Measurements from ENCODE around the gene B3GNT5.

B3GNT5 gene

DNA sequence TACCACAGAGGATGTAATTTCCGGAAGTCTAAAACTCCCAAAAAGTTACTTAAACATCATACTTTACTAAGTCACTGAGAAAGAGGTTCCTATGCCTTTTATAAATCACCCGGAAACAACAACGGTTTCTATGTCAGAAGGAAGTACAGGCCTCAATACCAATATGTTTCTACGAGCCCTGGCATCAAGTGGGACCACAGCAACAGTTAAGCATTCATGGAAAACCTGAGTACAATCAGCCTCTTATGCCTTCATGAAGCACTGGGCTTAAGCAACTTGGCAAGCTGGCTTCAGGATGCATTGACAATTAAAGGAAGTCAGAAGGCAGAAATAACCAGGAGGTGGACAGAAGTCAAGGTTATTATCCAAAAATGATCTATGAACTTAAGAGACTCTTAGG, 19.1 kb upstream of the B3GNT5 start:
- no peak for DNase-seq

DNA sequence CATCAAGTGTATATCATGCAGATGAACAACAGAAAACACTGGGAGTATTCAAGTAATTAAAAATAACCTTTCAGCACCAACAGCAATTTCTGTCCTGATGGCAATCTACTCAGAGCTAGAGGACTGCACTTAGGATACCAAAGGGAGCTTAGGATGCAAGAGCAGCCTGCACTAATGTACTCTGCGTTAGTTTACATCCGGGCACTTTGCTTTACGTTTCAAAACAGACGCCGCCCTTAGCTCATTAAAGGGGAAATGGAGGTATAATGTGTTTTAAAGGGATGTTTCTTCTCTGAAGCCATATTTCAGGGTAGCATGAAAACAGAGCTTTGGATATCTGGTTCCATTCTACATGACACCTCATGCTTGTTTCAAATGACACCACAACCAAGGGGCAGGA, 14.0 kb upstream of the B3GNT5 start:
- no peak for DNase-seq

DNA sequence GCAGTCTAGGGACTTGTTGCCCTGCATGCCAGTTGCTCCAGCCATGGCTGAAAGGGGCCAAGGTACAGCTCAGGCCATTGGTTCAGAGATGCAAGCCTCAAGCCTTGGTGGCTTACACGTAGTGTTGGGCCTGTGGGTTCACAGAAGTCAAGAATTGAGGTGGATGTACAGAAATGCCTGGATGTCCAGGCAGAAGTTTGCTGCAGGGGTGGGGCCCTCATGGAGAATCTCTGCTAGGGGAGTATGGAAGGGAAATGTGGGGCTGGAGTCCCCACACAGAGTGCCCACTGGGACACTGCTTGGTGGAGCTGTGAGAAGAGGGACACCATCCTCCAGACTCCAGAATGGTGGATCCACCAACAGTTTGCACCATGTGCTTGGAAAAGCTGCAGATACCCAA, 10.6 kb upstream of the B3GNT5 start:
- DNase-seq: no peak

DNA sequence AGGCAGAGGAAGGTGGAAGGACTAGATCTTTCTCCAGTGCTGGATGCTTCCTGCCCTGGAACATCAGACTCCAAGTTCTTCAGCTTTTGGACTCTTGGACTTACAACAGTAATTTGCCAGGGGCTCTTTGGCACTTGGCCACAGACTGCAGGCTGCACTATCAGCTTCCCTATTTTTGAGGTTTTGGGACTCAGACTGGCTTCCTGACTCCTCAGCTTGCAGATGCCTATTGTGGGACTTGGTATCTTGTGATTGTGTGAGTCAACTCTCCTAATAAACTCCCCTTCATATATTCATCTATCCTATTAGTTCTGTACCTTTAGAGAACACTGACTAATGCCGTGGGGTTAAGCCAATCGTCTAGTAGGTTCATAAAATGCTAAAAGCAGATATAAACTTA, 8.8 kb upstream of the B3GNT5 start:
- no peak for DNase-seq

DNA sequence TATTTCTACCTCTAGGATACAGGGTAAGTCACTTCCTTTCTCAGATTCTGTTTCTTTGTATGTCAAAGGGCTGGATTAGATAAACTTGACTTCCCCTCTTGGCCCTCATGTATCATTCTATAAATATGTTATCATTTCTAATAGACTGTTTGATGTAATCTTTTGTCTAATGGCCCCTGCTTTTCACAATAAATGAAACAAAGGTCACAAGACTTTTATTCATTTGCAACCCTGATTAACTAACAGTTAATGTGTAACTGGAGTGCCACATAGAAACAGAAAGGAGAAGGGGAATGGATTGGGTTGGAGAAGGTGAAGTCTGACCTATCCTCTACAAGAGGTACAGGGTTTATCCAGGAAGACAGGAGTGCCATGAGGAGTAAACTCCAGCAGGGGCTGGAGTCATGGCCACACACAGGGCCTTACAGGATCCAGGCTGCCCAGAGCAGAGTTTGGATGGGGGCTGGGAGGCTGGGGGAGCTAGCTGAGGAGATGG, 8.0 kb upstream of the B3GNT5 start:
- no peak for DNase-seq

DNA sequence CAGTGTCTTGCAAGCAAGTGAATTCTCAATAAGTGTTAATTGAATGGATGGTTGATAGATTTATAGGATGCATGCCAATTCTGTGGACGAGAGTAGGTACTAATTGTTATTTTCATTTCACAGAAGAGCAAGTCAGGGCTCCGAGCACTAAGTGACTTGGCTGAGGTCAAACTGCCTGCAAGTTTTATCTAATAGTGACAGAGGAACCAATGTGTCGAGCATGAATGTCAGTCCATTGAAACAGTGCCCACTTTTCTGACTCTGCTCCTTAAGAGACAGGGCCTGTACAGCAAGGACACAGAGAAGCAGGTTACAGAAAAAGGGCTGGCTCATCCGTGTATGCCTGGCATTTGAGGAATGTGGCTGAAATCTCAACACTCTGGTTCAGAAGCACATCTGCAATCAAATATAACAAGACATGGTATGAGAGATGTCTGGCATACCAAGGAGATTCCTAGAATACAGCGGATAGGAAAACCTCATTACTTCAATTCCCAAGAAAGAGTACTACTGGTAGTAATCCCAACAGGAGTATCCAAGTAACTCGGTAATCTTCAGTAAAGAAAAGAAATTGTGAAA, 6.0 kb upstream of the B3GNT5 start:
- no peak for DNase-seq

DNA sequence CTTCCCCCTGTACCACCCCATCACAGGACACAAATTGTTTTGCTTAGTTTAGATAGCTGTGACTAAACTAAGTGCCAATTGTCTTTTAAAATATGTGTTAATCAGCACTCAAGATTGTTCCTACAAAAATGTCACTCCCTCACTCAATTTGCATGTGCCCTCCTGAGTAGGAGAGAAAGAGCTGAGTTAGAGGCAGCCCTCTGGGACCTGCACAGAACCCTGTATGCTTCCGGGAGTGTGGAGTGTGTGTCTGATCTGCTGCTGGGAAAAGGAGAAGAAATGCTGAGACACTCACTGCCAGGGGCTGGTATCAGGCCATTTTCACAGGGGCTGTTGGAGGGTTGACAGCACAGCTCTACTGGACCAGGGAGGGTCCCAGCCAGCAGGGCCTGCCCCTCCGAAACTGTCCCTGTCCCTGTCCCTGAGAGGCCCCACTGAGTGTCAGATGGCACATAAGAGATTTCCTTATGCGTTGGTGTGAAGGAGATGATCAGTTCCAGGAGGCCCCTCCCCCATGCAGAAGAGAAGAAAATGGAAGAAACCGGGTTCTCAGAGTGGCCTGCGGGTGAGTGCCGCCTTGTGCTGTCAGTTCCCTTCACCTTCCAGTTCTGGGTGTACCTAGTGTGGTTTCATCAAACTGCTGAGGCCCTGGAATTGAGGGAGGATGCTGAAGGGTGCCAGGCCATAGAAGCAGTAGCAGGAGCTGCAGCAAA, 3.9 kb upstream of the B3GNT5 start:
- no peak for DNase-seq

DNA sequence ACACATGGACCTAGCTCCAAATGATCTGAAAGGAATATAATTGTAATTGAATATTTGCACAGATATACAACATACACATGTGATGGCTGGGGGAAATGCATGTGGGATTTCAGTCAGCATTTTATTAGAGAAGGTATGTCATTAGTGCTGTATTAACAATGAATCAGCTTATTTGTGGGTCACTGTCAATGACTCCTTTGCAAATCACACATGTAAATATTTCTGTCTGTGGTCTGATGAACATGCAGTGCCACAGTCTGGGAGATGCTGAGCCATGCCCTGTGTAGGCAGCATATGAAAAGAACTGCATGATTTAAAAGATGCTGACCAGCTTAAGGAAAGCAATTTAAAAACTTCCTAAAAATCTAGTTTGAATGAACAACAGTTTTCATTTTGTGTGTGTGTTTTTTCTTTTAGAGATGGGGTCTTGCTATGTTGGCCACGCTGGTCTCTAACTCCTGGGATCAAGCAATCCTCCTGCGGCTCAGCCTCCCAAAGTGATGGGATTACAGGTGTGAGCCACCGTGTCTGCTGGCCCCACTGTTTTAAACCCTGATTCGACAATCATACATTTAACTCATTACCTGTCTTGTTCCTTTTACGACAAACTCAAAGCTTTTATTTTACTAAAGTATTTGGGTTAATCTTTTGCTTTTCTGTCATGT, 803 bp upstream of the B3GNT5 start:
- no peak for DNase-seq

DNA sequence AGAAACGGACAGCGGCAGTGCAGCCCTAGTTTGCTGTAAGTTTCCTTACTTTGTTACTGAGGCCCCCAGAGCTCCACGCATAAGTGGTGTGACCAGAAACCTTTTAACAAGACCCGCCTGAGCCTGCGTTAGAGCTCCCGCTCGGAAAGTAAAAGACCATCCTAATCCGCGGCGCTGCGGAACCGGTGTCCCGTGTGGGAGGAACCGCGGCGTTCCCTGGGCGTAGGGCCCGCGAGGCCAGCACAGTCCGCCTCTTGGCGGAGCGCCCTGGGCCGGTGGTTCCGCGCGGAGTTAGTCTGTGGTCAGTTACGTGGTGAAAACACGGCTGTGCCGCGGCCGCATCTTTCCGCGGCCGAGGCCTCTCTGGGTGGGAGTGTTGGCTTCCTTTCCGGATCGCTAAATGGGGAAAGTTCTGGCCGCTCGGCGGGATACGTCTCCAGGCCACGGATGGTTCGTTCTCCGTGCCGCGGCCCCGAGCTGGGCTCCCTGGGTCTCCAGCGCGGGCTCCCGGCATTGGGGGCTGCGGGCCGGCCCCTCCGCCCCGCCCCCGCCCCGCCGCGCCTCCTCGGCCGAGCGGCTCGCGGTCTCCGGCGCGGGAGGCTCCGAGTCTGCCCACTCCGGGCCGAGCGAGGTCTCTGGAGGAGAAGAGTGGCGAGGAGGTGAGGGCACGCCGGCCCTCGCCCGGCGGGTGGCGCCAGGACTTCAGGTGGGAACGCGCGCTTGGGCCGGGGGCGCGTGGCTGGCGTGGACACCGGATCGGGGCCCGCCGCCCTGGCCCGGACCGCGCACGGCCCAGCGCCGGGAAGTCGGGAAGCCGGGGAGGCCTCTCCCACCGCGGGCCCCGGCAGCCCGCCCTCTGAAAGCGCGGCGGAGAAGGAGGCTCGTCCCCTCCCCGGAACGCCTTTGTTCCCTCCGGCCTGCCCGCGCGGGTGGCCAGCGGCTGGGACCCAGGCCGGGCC, 754 bp downstream of the B3GNT5 start:
- no peak for DNase-seq

DNA sequence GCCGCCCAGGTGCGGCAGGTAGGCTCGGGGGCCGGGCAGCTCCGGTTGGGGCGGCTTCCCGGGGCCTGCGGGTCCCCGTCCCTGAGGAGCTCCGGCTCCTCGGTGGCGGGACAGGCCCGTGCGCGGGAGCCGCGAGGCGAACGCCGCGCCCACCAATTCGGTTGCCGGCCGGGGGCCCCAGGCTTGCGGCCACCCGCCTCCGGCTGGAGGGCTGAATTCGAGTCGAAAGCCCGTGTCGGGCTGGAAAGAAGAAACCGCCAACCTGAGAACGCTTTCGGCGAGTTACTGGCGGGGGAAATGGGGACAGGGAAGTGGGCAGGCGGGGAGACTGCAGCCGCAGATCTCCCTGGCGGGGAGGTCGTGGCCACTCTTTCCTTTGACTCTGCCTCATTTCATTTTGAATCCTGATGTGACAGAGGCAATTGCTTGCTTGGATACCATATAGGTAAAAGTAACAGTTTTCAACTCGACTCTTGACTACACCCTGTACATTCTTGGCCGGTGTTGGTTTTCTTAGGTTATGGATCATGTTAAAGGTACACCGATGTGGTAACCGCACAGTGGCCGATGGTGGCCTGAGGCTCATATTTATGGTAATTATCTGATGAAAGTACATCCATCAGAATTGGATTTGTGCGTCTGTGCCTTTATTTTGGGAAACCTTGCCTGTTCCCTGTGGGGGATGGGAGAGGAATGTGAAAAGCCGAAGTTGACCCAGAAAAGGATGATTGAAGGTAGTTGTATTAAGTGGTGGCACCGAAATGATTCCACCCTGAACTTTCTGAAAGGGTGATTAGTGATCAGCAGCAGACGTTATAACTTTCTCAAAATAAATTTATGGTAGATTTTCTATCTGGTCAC, 1.7 kb downstream of the B3GNT5 start:
- DNase-seq: no peak

DNA sequence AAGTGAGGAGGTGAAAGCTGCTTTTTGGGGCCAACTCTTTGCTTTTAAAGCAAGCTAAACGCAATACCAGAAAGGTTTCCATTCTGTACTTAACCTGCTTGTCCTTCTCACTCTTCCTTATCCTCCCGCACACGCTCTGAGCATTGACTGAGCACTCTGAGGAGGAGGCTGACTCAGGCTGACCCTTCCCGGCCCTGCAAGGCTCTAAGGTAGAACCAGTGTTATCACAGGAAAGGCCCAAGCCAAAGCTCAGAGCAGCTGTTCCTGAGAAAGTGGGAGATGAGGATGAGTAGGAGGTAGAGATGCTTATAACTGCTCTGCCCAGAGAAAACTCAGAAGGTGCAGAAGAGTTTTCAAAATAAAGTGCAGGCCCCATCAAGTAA, 2.3 kb downstream of the B3GNT5 start:
- no peak for DNase-seq

DNA sequence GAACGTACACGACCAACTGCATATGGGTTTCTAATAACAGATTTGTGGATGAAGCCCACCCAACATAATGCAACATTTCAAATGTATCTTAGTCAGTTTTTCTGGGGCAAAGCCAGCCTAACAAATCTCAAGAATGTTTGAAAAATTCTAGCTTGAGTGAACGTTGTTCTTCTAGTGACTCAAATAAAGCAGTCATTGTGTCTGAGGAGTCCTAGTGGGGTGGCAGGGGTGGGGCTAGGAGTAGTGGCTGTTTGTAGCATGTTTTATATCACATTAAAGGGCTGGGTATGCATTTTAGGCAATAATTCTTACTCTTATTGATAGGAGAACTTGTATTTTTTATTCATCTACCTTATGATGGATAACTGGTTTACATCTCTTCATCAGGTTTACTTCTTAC, 6.0 kb downstream of the B3GNT5 start:
- no peak for DNase-seq

DNA sequence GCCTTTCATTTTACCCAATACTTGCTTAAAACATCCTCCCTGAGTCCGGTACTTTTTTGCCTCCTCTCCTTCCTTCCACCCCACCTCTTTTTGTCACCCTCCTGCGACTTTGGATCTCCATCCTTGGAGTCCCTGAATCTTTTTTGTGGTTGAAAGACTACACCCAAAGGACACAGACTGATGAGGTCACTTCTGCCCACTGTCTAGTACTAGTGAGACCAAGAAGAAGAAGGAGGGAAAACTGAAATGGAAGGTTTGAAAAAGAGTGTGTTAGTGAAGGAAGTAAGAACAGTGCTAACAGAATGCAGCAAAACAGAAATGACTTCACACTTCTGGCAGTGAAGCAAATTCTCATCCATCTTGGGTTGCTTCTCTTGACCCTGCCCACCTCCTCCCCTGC, 6.6 kb downstream of the B3GNT5 start:
- DNase-seq: no peak

DNA sequence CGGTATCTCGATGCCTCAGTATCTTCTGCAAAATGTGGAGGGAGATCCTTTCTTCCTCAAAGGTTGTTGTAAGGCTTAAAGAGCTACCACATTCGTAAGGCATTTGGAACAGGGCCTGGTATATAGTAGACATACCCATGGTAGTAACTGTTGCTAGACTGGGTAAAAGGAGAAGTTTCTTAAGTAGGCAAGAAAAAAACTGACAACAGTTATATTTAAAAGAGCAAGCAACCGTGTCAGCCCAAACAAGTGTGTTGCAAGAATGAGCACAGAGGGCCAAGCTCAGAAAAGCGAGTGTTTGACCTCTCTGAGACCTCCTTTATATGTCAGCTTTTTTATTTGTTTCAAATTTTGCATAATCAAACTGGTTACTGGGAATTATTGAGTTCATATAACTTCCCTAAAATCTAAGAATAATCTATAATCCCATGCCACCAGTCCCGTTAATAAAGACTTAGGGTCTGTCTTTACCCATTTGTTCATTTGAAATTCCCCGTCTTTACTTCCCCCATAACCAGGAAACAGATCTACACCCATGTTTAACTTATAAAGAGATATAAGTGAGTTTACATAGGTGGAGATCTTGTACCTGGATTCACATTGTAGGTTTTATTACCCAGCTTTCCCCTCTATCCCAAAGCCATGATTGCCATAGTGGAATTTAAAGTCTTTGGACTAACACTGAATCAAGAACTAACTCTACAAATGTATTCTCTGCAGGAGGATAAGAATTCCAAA, 7.3 kb downstream of the B3GNT5 start:
- no peak for DNase-seq

DNA sequence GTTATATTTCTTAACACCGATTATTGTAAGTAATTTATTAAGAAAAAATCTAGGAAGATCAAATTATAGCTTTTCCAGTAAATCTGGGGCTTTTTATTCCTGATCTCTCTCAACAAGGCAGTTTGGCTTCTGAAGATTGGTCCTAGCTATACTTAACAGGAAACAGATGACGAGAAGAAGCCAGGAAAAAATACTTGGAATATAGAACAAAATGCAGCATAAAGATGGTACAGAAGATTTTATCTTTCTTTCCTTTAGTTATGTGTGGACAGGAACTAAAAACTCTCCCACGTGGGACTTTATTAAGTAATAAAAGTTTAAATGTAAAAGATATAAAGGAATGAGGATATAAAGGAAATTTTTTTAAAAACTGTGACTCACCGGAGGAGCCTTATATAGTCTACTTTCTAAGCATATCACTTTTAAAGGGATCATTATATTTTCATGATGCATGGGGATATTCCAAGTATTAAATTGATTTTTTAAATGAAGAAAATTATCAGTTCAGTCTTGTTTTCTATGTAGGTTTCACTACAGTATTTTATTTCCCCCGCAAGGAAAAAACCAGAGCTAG, 8.2 kb downstream of the B3GNT5 start:
- no peak for DNase-seq

DNA sequence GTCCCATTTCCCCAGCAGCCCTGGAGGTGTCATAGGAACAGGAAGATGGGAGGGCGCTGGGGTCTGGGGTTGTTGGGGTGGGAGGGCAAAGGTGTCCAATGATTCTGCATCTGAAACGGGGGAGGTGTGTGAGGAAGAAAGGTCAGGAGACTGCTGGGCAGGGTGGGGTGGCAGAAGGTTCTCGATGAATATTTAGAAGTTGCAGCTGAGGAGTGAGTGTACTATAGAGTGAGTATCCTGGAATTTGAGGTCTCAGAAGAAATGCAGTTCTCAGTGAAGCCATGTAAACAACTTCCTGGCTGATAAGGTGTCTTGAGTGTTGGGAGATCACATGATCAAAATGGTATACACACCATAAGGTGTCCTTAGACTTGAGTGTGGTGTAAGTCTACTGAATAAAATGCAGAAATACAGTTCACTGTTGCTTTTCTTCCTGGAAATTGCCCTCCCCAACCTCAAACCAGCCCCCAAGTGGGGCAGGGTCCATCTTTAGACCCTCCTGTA, 9.9 kb downstream of the B3GNT5 start:
- no peak for DNase-seq

DNA sequence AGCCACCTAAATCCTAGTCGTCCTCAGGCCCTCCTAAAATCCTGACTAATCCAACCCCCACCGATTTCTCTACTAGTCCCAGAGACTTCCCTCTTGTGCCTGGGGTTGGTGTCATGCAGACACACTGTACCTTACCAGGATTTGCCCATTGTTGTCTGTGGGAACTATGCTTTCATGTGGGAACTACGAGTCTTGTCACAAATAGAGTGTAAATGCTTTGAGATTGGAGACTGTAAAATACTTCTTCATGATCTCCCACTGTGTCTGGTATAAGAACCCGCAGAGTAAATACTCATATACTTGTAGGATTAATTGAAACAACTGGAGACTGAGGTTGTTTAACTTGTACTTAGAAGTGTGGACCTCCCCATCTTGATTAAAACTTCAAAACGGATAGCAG, 11.2 kb downstream of the B3GNT5 start:
- no peak for DNase-seq

DNA sequence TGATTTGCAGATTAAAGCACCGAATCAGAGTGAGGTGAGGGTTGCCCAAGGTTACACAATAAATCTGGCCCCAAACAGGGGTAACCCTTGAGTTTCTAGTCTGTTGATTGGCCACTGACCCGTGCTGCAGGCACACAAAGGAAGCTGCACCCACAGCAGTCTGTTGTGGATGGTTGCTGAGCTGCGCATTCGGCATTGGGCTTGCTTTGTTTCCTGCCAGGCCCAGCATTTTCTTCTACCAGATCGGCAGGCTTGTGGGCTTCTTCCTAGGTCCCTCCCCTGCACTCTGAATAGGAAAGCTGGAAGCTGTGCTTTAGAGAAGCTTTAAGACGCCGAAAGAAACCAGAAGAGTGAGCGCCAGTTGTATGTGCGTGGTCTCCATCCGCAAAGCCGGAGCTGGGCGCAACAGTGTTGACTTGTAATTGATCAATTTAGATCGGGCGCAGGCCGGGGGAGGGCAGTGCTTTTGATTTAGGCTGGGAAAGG, 12.1 kb downstream of the B3GNT5 start:
- no peak for DNase-seq

DNA sequence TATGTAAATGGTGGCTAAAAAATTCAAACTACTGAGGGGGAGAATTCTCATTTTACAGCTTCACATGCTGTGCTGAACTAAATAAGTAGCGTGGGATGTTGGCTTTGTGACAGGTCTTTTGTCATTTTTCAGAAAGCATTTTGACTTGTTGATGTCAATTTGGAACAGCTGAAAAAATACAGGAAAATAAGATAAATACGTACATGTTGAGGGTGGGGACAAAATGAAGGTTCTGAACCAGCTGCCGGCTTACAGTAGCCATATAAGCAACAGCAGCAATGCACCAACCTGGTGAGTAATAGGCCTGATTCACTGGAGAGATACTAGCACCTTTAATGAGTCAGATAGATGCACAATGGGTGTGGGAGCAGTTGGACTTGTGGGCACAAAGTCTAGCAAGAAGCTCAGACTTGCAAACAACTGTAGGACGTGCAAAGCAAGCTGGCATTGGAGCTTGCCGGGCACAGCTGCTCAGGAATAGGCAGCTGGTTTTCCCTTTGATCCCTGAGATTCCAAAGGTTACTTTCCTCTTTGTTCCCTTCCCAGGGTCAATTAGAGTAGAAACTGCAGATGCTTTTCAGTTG, 12.9 kb downstream of the B3GNT5 start:
- peak; percentile 31 for DNase-seq

DNA sequence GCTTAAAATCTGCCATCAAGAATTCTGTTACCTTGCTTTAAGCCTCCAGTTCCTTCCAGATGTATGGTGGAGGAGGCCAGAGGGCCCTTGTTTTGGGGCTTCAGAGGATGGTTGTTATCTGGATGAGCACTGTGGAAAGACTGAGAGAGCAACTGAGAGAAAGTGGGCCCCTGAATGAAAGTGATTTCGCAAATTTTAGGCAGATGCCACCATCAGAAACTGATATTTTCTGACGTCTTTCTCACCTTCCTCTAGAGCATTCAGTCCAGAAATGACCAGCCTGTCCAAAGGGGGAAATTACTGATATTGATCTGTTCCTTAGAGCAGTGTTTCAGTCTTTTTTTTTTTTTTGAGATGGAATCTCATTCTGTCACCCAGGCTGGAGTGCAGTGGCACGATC, 13.4 kb downstream of the B3GNT5 start:
- DNase-seq: no peak
